HepG2 (cell line): Measurements from ENCODE around the gene PPP4C. TPM values are rescaled to one million over a fixed set of nuclear protein-coding genes. Genes with fewer than 3 reads are reported as not detected.

Experiments used
- CCAR2 ChIP-seq: fragments of 200-400 bp; formaldehyde crosslinking; optimal IDR thresholded peaks from 2 replicates; pipeline ENCODE3; 2018; ENCODE audit warnings: low read depth, mild to moderate bottlenecking, low read length, moderate library complexity
- HOXA9 ChIP-seq: sonication (generic); formaldehyde crosslinking; IDR thresholded peaks from 2 replicates; pipeline ENCODE4 v1.8.1; 2022; ENCODE audit warnings: missing genetic modification reagents, mild to moderate bottlenecking, moderate library complexity, borderline replicate concordance
- MATR3 ChIP-seq: sonication (generic); formaldehyde crosslinking; IDR thresholded peaks from 2 replicates; pipeline ENCODE4 v1.4.0; 2020; ENCODE audit warnings: missing genetic modification reagents
- MTF1 ChIP-seq: sonication (generic); formaldehyde crosslinking; IDR thresholded peaks from 2 replicates; pipeline ENCODE4 v1.5.0; 2020; ENCODE audit warnings: missing genetic modification reagents
- NCOA1 ChIP-seq: sonication (generic); formaldehyde crosslinking; IDR thresholded peaks from 2 replicates; pipeline ENCODE4 v1.9.0; 2021; ENCODE audit warnings: missing genetic modification reagents
- NCOA5 ChIP-seq: sonication (generic); formaldehyde crosslinking; IDR thresholded peaks from 2 replicates; pipeline ENCODE4 v1.4.0; 2020; ENCODE audit warnings: missing genetic modification reagents
- YEATS4 ChIP-seq: sonication (generic); formaldehyde crosslinking; IDR thresholded peaks from 2 replicates; pipeline ENCODE4 v1.4.0; 2020; ENCODE audit warnings: missing genetic modification reagents, borderline replicate concordance
- ZEB1 ChIP-seq: IDR thresholded peaks from 2 replicates; pipeline ENCODE4 v1.6.1; 2012; ENCODE audit warnings: mild to moderate bottlenecking, low read depth, inconsistent platforms; ENCODE audit not compliant: insufficient replicate concordance
- ZMAT3 ChIP-seq: sonication (generic); formaldehyde crosslinking; conservative IDR thresholded peaks from 2 replicates; pipeline ENCODE4 v1.7.0; 2021; ENCODE audit warnings: missing genetic modification reagents
- ZNF180 ChIP-seq: sonication (generic); formaldehyde crosslinking; IDR thresholded peaks from 2 replicates; pipeline ENCODE4 v1.4.0; 2020; ENCODE audit warnings: low read depth, missing genetic modification reagents, borderline replicate concordance
- ZNF337 ChIP-seq: sonication (generic); formaldehyde crosslinking; IDR thresholded peaks from 2 replicates; pipeline ENCODE4 v1.5.1; 2020; ENCODE audit warnings: missing genetic modification reagents, low read depth, mild to moderate bottlenecking, borderline replicate concordance
- ZNF343 ChIP-seq: sonication (generic); formaldehyde crosslinking; IDR thresholded peaks from 2 replicates; pipeline ENCODE4 v1.4.0; 2020; ENCODE audit warnings: mild to moderate bottlenecking, missing genetic modification reagents
- ZNF543 ChIP-seq: sonication (generic); formaldehyde crosslinking; IDR thresholded peaks from 2 replicates; pipeline ENCODE4 v1.4.0; 2020; ENCODE audit warnings: mild to moderate bottlenecking, missing genetic modification reagents
- ZNF879 ChIP-seq: sonication (generic); formaldehyde crosslinking; IDR thresholded peaks from 2 replicates; pipeline ENCODE4 v1.8.1; 2023; ENCODE audit warnings: missing genetic modification reagents
- polyA plus RNA-seq, 8 experiments: library from polyadenylated mRNA; depleted of rRNA in 3 of 8; stranded (reverse) in 7 of 8; unstranded in 1 of 8; fragments of >200 nt; fragmentation: Illumina TruSeq in 4 of 8; extraction: Trizol in 4 of 8; gene quantifications; 2 replicates each; pipeline versions ENCODE4 v1.2.1 to v1.2.3, GENCODE V29; 2011 to 2016; ENCODE audit warnings: low read depth in 4 of 8, missing spikeins in 1 of 8, mixed read lengths in 1 of 8; ENCODE audit not compliant: insufficient read depth in 1 of 8
- total RNA-seq, 5 experiments: library from RNA; depleted of rRNA; stranded (reverse); fragments of >200 nt; fragmentation: Illumina TruSeq; extraction: Trizol; gene quantifications; 2 replicates each; pipeline ENCODE4 v1.2.3, GENCODE V29; 2016; ENCODE audit warnings: low read depth in 1 of 5
- TF ChIP-seq, protein P1 (sequence below): sonication (generic); formaldehyde crosslinking; IDR thresholded peaks from 2 replicates; pipeline ENCODE4 v1.4.0; 2020; ENCODE audit warnings: missing genetic modification reagents
- TF ChIP-seq, protein P2 (sequence below): sonication (generic); formaldehyde crosslinking; IDR thresholded peaks from 2 replicates; pipeline ENCODE4 v1.9.0; 2022; ENCODE audit warnings: missing genetic modification reagents, mild to moderate bottlenecking, borderline replicate concordance
- TF ChIP-seq, protein P3 (sequence below): sonication (generic); formaldehyde crosslinking; conservative IDR thresholded peaks from 2 replicates; pipeline ENCODE4 v1.8.0; 2022; ENCODE audit warnings: low read depth, missing genetic modification reagents
- TF ChIP-seq, protein P4 (sequence below), 2 experiments: sonication (generic) in 1 of 2; formaldehyde crosslinking in 1 of 2; IDR thresholded peaks; 2 replicates each; pipeline versions ENCODE4 v1.4.0 to v1.6.1; 2018 to 2020; ENCODE audit warnings: missing genetic modification reagents in 2 of 2, borderline replicate concordance in 1 of 2, low read depth in 1 of 2, mild to moderate bottlenecking in 1 of 2, missing biosample characterization in 1 of 2

The PPP4C gene
- total and polyA plus RNA-seq, 2 of the 13 experiments (the other 11 are each of a cell fraction or from before 2014, with no cell fraction given) = 176 to 220 TPM

DNA sequence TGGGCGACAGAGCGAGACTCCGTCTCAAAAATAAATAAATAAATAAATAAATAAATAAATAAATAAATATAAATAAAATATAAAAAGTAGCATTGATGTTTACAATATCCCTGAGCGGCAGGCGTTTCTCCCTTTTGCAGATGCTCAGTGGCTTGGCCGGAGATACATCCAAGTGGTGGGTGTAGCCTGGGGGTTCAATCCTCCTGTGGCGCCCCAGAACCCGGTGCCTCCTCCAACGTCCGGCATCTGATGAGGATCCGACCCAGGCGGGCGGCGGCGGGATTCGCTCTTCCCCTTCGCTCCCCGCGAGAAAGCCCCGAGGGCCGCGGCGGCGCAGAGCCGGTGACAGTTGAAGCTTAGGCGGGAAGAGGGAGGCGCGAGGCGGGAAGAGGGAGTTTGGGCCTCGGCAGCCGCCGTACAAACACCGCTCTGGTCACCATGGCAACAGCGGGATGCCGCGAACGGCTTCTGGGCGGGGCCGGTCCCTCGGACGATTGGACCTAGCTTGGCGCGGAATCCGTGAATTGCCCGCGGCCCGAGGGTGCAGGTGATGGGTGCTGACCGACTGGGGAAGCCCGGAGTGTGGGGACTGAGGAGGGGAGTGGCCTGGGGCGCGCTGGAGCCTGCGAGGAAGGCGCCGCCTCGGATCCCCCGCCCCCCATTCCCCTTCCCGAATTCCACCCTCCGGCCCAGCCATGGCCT lies 23.0 kb upstream of the PPP4C start (continued):
- TF ChIP-seq, protein P1, sequence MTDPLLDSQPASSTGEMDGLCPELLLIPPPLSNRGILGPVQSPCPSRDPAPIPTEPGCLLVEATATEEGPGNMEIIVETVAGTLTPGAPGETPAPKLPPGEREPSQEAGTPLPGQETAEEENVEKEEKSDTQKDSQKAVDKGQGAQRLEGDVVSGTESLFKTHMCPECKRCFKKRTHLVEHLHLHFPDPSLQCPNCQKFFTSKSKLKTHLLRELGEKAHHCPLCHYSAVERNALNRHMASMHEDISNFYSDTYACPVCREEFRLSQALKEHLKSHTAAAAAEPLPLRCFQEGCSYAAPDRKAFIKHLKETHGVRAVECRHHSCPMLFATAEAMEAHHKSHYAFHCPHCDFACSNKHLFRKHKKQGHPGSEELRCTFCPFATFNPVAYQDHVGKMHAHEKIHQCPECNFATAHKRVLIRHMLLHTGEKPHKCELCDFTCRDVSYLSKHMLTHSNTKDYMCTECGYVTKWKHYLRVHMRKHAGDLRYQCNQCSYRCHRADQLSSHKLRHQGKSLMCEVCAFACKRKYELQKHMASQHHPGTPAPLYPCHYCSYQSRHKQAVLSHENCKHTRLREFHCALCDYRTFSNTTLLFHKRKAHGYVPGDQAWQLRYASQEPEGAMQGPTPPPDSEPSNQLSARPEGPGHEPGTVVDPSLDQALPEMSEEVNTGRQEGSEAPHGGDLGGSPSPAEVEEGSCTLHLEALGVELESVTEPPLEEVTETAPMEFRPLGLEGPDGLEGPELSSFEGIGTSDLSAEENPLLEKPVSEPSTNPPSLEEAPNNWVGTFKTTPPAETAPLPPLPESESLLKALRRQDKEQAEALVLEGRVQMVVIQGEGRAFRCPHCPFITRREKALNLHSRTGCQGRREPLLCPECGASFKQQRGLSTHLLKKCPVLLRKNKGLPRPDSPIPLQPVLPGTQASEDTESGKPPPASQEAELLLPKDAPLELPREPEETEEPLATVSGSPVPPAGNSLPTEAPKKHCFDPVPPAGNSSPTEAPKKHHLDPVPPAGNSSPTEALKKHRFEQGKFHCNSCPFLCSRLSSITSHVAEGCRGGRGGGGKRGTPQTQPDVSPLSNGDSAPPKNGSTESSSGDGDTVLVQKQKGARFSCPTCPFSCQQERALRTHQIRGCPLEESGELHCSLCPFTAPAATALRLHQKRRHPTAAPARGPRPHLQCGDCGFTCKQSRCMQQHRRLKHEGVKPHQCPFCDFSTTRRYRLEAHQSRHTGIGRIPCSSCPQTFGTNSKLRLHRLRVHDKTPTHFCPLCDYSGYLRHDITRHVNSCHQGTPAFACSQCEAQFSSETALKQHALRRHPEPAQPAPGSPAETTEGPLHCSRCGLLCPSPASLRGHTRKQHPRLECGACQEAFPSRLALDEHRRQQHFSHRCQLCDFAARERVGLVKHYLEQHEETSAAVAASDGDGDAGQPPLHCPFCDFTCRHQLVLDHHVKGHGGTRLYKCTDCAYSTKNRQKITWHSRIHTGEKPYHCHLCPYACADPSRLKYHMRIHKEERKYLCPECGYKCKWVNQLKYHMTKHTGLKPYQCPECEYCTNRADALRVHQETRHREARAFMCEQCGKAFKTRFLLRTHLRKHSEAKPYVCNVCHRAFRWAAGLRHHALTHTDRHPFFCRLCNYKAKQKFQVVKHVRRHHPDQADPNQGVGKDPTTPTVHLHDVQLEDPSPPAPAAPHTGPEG (CRISPR knock-in tag) = peak; percentile 76; the same call in 1 of the 2 replicates
- peak; percentile 96; the same call in 1 of the 2 replicates for TF ChIP-seq ZNF337 (CRISPR knock-in tag)
- TF ChIP-seq, protein P2, sequence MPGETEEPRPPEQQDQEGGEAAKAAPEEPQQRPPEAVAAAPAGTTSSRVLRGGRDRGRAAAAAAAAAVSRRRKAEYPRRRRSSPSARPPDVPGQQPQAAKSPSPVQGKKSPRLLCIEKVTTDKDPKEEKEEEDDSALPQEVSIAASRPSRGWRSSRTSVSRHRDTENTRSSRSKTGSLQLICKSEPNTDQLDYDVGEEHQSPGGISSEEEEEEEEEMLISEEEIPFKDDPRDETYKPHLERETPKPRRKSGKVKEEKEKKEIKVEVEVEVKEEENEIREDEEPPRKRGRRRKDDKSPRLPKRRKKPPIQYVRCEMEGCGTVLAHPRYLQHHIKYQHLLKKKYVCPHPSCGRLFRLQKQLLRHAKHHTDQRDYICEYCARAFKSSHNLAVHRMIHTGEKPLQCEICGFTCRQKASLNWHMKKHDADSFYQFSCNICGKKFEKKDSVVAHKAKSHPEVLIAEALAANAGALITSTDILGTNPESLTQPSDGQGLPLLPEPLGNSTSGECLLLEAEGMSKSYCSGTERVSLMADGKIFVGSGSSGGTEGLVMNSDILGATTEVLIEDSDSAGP (CRISPR knock-in tag) = peak; percentile 93
- TF ChIP-seq NCOA5 (CRISPR knock-in tag) = no peak
- TF ChIP-seq ZMAT3 = peak; percentile 74; the same call in 1 of the 2 replicates
- TF ChIP-seq NCOA1 (CRISPR knock-in tag) = peak; percentile 93
- peak; percentile 98 for TF ChIP-seq ZNF343 (CRISPR knock-in tag)
- peak; percentile 86; the same call in 1 of the 2 replicates for TF ChIP-seq YEATS4
- TF ChIP-seq ZNF543 (CRISPR knock-in tag) = peak; percentile 98
- TF ChIP-seq CCAR2 = no peak
- peak; percentile 62; the same call in 1 of the 2 replicates for TF ChIP-seq MTF1
- peak; percentile 74; the same call in 1 of the 2 replicates for TF ChIP-seq ZNF180 (CRISPR knock-in tag)
- TF ChIP-seq HOXA9 (CRISPR knock-in tag) = peak; percentile 97
- TF ChIP-seq, protein P3, sequence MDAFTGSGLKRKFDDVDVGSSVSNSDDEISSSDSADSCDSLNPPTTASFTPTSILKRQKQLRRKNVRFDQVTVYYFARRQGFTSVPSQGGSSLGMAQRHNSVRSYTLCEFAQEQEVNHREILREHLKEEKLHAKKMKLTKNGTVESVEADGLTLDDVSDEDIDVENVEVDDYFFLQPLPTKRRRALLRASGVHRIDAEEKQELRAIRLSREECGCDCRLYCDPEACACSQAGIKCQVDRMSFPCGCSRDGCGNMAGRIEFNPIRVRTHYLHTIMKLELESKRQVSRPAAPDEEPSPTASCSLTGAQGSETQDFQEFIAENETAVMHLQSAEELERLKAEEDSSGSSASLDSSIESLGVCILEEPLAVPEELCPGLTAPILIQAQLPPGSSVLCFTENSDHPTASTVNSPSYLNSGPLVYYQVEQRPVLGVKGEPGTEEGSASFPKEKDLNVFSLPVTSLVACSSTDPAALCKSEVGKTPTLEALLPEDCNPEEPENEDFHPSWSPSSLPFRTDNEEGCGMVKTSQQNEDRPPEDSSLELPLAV (CRISPR knock-in tag) = peak; percentile 93; the same call in 1 of the 2 replicates
- no peak for TF ChIP-seq MATR3
- peak; percentile 45 for TF ChIP-seq ZEB1
- TF ChIP-seq, protein P4, sequence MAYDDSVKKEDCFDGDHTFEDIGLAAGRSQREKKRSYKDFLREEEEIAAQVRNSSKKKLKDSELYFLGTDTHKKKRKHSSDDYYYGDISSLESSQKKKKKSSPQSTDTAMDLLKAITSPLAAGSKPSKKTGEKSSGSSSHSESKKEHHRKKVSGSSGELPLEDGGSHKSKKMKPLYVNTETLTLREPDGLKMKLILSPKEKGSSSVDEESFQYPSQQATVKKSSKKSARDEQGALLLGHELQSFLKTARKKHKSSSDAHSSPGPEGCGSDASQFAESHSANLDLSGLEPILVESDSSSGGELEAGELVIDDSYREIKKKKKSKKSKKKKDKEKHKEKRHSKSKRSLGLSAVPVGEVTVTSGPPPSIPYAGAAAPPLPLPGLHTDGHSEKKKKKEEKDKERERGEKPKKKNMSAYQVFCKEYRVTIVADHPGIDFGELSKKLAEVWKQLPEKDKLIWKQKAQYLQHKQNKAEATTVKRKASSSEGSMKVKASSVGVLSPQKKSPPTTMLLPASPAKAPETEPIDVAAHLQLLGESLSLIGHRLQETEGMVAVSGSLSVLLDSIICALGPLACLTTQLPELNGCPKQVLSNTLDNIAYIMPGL (CRISPR knock-in tag; IDR thresholded peaks at IDR 0.05; ENCODE audit: borderline replicate concordance in 1 of 2, low read depth in 1 of 2) = peak; percentile 74 to 91
- TF ChIP-seq ZNF879 (CRISPR knock-in tag) = 0 out of 2 replicates have a peak, but pooled peaks have one; percentile 88
